Measurements from ENCODE around the gene GIPC2.
"Not testable (repeated sequence)": the region's sequence is repeated elsewhere in the genome, so short reads cannot be mapped to it uniquely, and the experiment has no call there.

Gene GIPC2

GRCh38 chr1:78045926-78046778, at the start of gene GIPC2:
GIPC2 (plus strand) TSS chr1:78045966; CDS start chr1:78046095, 129 bp downstream.
- TF ChIP-seq ZNF274 (IDR thresholded peaks at IDR 0.05; ENCODE audit: low read depth, low read length) = no peak
- H3K4me3 ChIP-seq (ENCODE audit: low read length) = peak within 1 kb of the TSS; percentile 37; the same call in 1 of the 2 replicates

- no peak for TF ChIP-seq ZNF274 (IDR thresholded peaks at IDR 0.05; ENCODE audit: low read depth, low read length)
Measured at GRCh38 chr1:77996734-77997133, 49.0 kb upstream of the GIPC2 start.

GRCh38 chr1:78000536-78000935, 45.2 kb upstream of the GIPC2 start:
- not testable (repeated sequence) for H3K4me3 ChIP-seq (ENCODE audit: low read length)

More at GRCh38 chr1:77996734-77997133, 49.0 kb upstream of the GIPC2 start:
- no peak overlapping the region for H3K4me3 ChIP-seq (ENCODE audit: low read length)

- no peak overlapping the region for H3K4me3 ChIP-seq (ENCODE audit: low read length)
- TF ChIP-seq ZNF274 (IDR thresholded peaks at IDR 0.05; ENCODE audit: low read depth, low read length) = no peak
Measured at GRCh38 chr1:78003070-78003746, 42.6 kb upstream of the GIPC2 start.

GRCh38 chr1:78003882-78004718, 41.7 kb upstream of the GIPC2 start:
- H3K4me3 ChIP-seq (ENCODE audit: low read length) = peak overlapping the region; percentile 85; the same call in 1 of the 2 replicates
- no peak for TF ChIP-seq ZNF274 (IDR thresholded peaks at IDR 0.05; ENCODE audit: low read depth, low read length)

- peak within 1 kb of the TSS; percentile 85 for H3K4me3 ChIP-seq (ENCODE audit: low read length)
- no peak for TF ChIP-seq ZNF274 (IDR thresholded peaks at IDR 0.05; ENCODE audit: low read depth, low read length)
Measured at GRCh38 chr1:78004719-78005447, 40.9 kb upstream of the GIPC2 start, which contains the start of gene DNAJB4. DNAJB4 (plus strand) TSS chr1:78004939; CDS start chr1:78005111, 172 bp downstream.

GRCh38 chr1:78005448-78005722, 40.4 kb upstream of the GIPC2 start:
- peak overlapping the region; percentile 85; the same call in 1 of the 2 replicates for H3K4me3 ChIP-seq (ENCODE audit: low read length)
- no peak for TF ChIP-seq ZNF274 (IDR thresholded peaks at IDR 0.05; ENCODE audit: low read depth, low read length)

GRCh38 chr1:78005755-78006154, 40.0 kb upstream of the GIPC2 start:
- H3K4me3 ChIP-seq (ENCODE audit: low read length) = peak overlapping the region; percentile 85; the same call in 1 of the 2 replicates
- TF ChIP-seq ZNF274 (IDR thresholded peaks at IDR 0.05; ENCODE audit: low read depth, low read length) = no peak

- no peak for TF ChIP-seq ZNF274 (IDR thresholded peaks at IDR 0.05; ENCODE audit: low read depth, low read length)
- peak overlapping the region; percentile 85; the same call in 1 of the 2 replicates for H3K4me3 ChIP-seq (ENCODE audit: low read length)
Measured at GRCh38 chr1:78006521-78006920, 39.2 kb upstream of the GIPC2 start.

- no peak overlapping the region; the same call in 1 of the 2 replicates for H3K4me3 ChIP-seq (ENCODE audit: low read length)
- no peak for TF ChIP-seq ZNF274 (IDR thresholded peaks at IDR 0.05; ENCODE audit: low read depth, low read length)
Measured at GRCh38 chr1:78007677-78008341, 38.0 kb upstream of the GIPC2 start.

- no peak overlapping the region; the same call in 1 of the 2 replicates for H3K4me3 ChIP-seq (ENCODE audit: low read length)
- no peak for TF ChIP-seq ZNF274 (IDR thresholded peaks at IDR 0.05; ENCODE audit: low read depth, low read length)
Measured at GRCh38 chr1:78009276-78009675, 36.5 kb upstream of the GIPC2 start.

GRCh38 chr1:78009836-78010235, 35.9 kb upstream of the GIPC2 start:
- TF ChIP-seq ZNF274 (IDR thresholded peaks at IDR 0.05; ENCODE audit: low read depth, low read length) = no peak
- H3K4me3 ChIP-seq (ENCODE audit: low read length) = no peak overlapping the region

- H3K4me3 ChIP-seq (ENCODE audit: low read length) = no peak overlapping the region
Measured at GRCh38 chr1:78011050-78011449, 34.7 kb upstream of the GIPC2 start.

More at GRCh38 chr1:78011050-78011449, 34.7 kb upstream of the GIPC2 start:
- TF ChIP-seq ZNF274 (IDR thresholded peaks at IDR 0.05; ENCODE audit: low read depth, low read length) = no peak
